Endothelial cell of umbilical vein (primary cell): ENCODE data around the gene CDC42BPB. TPM values are rescaled to one million over a fixed set of nuclear protein-coding genes. Genes with fewer than 3 reads are reported as not detected.

Source experiments
- BruUV-seq: library from RNA; stranded (reverse); fragments of 400-500 nt; replicated peaks from 2 replicates; lab custom pipeline; 2021; lab: Mats Ljungman, UMichigan
- CTCF ChIA-PET: fragments of 300-600, 350-600 bp; sonication (Branson Sonifier 250); formaldehyde crosslinking; loops from one replicate; lab custom pipeline; 2021; ENCODE audit warnings: antibody characterized with exemption, inconsistent platforms; lab: Charles Lee
- POLR2A ChIA-PET: fragments of 300-600, 350-600 bp; sonication (Branson Sonifier 250); formaldehyde crosslinking; loops from one replicate; lab custom pipeline; 2021; ENCODE audit warnings: antibody characterized with exemption, inconsistent platforms; lab: Charles Lee
- DNase-seq: peaks from one replicate; pipeline ENCODE4 v3.0.0-alpha.2; 2011; ENCODE audit warnings: low read depth, low spot score
- FAIRE-seq: peaks from 2 replicates; lab custom pipeline; 2011; peaks lifted over from hg19 to GRCh38; lab: Jason Lieb, UNC
- H2AFZ ChIP-seq: 2 replicates; pipeline ENCODE4 v1.6.0; 2012; ENCODE audit warnings: low read depth, low read length, control low read depth, inconsistent platforms
- H3K27ac ChIP-seq: 2 replicates; pipeline ENCODE4 v1.5.1; 2011; ENCODE audit warnings: low read depth, mild to moderate bottlenecking, control low read depth, low read length, moderate library complexity; ENCODE audit not compliant: insufficient read depth
- H3K27me3 ChIP-seq, 2 experiments: 2 replicates each; pipeline versions ENCODE4 v1.6.0 to v1.6.1; 2011; ENCODE audit warnings: low read length in 2 of 2, mixed read lengths in 1 of 2; ENCODE audit not compliant: control insufficient read depth in 2 of 2, insufficient read depth in 2 of 2
- H3K36me3 ChIP-seq, 2 experiments: 2 replicates in 1 of 2; 3 replicates in 1 of 2; pipeline ENCODE4 v1.5.1; 2011; ENCODE audit warnings: low read length in 2 of 2, mild to moderate bottlenecking in 1 of 2, moderate library complexity in 1 of 2; ENCODE audit not compliant: control insufficient read depth in 2 of 2, insufficient read depth in 2 of 2; ENCODE audit errors: extremely low read depth in 1 of 2
- H3K4me1 ChIP-seq: 3 replicates; pipeline ENCODE4 v1.5.1; 2011; ENCODE audit warnings: mild to moderate bottlenecking, low read length; ENCODE audit not compliant: control insufficient read depth, insufficient read depth; ENCODE audit errors: extremely low read depth
- H3K4me2 ChIP-seq: 2 replicates; pipeline ENCODE4 v1.6.1; 2011; ENCODE audit warnings: low read length, control low read depth, mixed read lengths; ENCODE audit not compliant: insufficient read depth
- H3K4me3 ChIP-seq, 3 experiments: fragments of 200-600 bp in 1 of 3; sonication (generic), shearing (Covaris generic) in 1 of 3; replicated peaks in 1 of 3; 2 replicates each; pipeline ENCODE4 v1.5.1; 2011 to 2016; ENCODE audit warnings: control low read depth in 3 of 3, low read length in 3 of 3, mild to moderate bottlenecking in 2 of 3, inconsistent platforms in 1 of 3, low read depth in 1 of 3, moderate library complexity in 1 of 3; ENCODE audit not compliant: insufficient read depth in 1 of 3
- H3K79me2 ChIP-seq: 2 replicates; pipeline ENCODE4 v1.6.0; 2012; ENCODE audit warnings: low read length, inconsistent platforms; ENCODE audit not compliant: control insufficient read depth, insufficient read depth
- H3K9ac ChIP-seq: replicated peaks from 2 replicates; pipeline ENCODE3; 2011; ENCODE audit warnings: low read length, control low read depth; ENCODE audit not compliant: insufficient read depth; ENCODE audit errors: extremely low read depth
- H3K9me1 ChIP-seq: replicated peaks from 3 replicates; pipeline ENCODE4 v1.6.0; 2011; ENCODE audit warnings: mild to moderate bottlenecking, low read length; ENCODE audit not compliant: control insufficient read depth, insufficient read depth; ENCODE audit errors: extremely low read depth
- H3K9me3 ChIP-seq: replicated peaks from 2 replicates; pipeline ENCODE4 v1.5.1; 2012; ENCODE audit warnings: low read length, inconsistent platforms; ENCODE audit not compliant: control insufficient read depth, insufficient read depth
- H4K20me1 ChIP-seq: replicated peaks from 2 replicates; pipeline ENCODE3; 2011; ENCODE audit warnings: mild to moderate bottlenecking, low read length; ENCODE audit not compliant: control insufficient read depth, insufficient read depth; ENCODE audit errors: extremely low read depth
- EZH2 ChIP-seq: IDR thresholded peaks from 2 replicates; pipeline ENCODE4 v1.6.1; 2012; ENCODE audit warnings: borderline replicate concordance, low read depth, mild to moderate bottlenecking, moderate library complexity, low read length, inconsistent platforms; ENCODE audit not compliant: severe bottlenecking
- FOS ChIP-seq: IDR thresholded peaks from 2 replicates; pipeline ENCODE4 v1.6.1; 2011; ENCODE audit warnings: mild to moderate bottlenecking, low read length, moderate library complexity, borderline replicate concordance; ENCODE audit not compliant: insufficient read depth
- GATA2 ChIP-seq: IDR thresholded peaks from 2 replicates; pipeline ENCODE4 v1.7.0; 2011; ENCODE audit warnings: low read depth, mild to moderate bottlenecking, moderate library complexity, mixed read lengths, low read length; ENCODE audit not compliant: insufficient read length, insufficient read depth
- JUN ChIP-seq: IDR thresholded peaks from 2 replicates; pipeline ENCODE4 v1.6.1; 2011; ENCODE audit warnings: borderline replicate concordance, low read depth; ENCODE audit not compliant: insufficient read length, insufficient read depth
- MYC ChIP-seq: IDR thresholded peaks from one replicate; pipeline ENCODE4 v1.6.1; 2011; ENCODE audit warnings: mild to moderate bottlenecking, low read depth, low read length
- POLR2A ChIP-seq: IDR thresholded peaks from 2 replicates; pipeline ENCODE4 v1.6.1; 2012; ENCODE audit warnings: low read depth, mild to moderate bottlenecking, control low read depth, low read length
- POLR2AphosphoS5 ChIP-seq: IDR thresholded peaks from 2 replicates; pipeline ENCODE4 v1.6.1; 2012; ENCODE audit warnings: low read depth, mild to moderate bottlenecking, control low read depth, low read length, moderate library complexity; ENCODE audit not compliant: insufficient read depth
- dilution Hi-C: fragments of 300-500 bp; cut with MboI; formaldehyde crosslinking; loops from one replicate; pipeline ENCODE4 v1.15.0; 2019; ENCODE audit warnings: low sequenced_read_pairs; ENCODE audit not compliant: extremely low pct_ligation_motif_present
- intact Hi-C: fragments of 100-400 bp; cut with micrococcal nuclease; formaldehyde crosslinking; loops from one replicate; pipeline ENCODE4 v1.10.0; 2022
- polyA plus RNA-seq, 4 experiments: library from polyadenylated mRNA; depleted of rRNA in 3 of 4; stranded (reverse) in 3 of 4; unstranded in 1 of 4; fragments of >200 nt; gene quantifications; 2 replicates each; pipeline versions ENCODE4 v1.2.1 to v1.2.3, GENCODE V29; 2011 to 2012; ENCODE audit warnings: missing spikeins in 1 of 4
- total RNA-seq: library from RNA; stranded (reverse); gene quantifications from 2 replicates; pipeline ENCODE4 v1.2.3, GENCODE V29; 2021
- TF ChIP-seq, protein P1 (sequence below), 2 donors: IDR thresholded peaks; 1 replicate in 1 of 2; 2 replicates in 1 of 2; pipeline ENCODE4 v1.5.1; 2011; ENCODE audit warnings: low read length in 2 of 2, mild to moderate bottlenecking in 2 of 2, moderate library complexity in 2 of 2, control low read depth in 1 of 2, inconsistent platforms in 1 of 2, low read depth in 1 of 2; ENCODE audit not compliant: insufficient read depth in 1 of 2; ENCODE audit errors: extremely low read depth in 1 of 2
- TF ChIP-seq, protein P2 (sequence below): IDR thresholded peaks from 2 replicates; pipeline ENCODE4 v1.6.1; 2011; ENCODE audit not compliant: insufficient read depth, insufficient read length

CDC42BPB gene
- total and polyA plus RNA-seq, 2 donors (not counting 3 experiments of a cell fraction or from before 2014, with no cell fraction given) = 82.6 to 131 TPM

DNA sequence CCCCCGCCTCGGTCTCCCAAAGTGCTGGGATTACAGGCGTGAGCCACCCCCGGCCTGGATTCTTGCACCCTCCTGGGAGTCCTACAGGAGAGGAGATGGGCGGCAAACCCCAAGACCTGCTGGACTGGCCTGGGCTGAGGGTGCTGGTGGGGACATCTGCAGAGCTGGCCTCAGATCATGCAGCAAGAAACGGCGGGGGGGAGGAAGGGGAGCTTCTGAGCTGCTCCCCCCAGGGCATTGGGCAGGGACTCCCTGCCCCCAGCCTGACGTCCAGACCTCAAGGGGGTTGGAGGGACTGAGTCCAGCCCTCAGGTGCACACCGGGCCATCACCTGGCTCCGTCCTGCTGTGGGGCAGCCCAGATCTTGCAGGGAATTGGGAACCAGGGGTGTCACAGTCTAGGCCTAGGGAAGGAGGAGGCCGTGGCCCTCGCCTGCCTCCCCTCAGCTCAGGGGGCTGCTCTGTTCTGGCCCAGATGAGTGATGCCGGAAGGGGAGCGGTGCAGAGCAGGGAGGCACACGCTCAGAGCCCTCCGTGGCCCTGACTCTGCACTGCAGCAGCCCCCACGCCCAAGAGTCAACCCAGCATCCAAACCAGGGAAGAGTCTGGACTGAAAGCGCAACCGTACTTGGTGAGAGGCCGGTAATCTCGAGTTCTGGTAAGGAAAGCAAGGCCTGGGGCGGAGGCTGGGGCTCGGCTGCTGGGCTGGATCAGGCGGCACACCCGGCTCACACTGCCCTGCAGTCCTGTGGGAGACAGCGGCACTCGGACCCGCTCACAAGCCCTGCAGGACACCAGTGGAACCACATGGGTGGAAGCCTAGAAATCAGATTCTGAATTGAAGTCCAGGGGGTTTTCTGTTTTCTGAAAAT, 143.8 kb downstream of the CDC42BPB start:
- DNase-seq = no peak
- H3K36me3 ChIP-seq = no peaks in the 10 kb centered on the region
- intact Hi-C loops = no loop called here
- no peak overlapping the region for H3K4me3 ChIP-seq
- H3K4me2 ChIP-seq = no peak overlapping the region
- BruUV-seq = no TSS peak
- no peaks in the 10 kb centered on the region for H3K79me2 ChIP-seq
- H4K20me1 ChIP-seq = no peaks in the 10 kb centered on the region
- H3K27me3 ChIP-seq = no peaks in the 10 kb centered on the region
- FAIRE-seq = no peak
- no peaks in the 10 kb centered on the region for H3K4me1 ChIP-seq
- TF ChIP-seq JUN = no peak
- no peak for TF ChIP-seq FOS
- TF ChIP-seq GATA2 = no peak
- TF ChIP-seq, protein P1, sequence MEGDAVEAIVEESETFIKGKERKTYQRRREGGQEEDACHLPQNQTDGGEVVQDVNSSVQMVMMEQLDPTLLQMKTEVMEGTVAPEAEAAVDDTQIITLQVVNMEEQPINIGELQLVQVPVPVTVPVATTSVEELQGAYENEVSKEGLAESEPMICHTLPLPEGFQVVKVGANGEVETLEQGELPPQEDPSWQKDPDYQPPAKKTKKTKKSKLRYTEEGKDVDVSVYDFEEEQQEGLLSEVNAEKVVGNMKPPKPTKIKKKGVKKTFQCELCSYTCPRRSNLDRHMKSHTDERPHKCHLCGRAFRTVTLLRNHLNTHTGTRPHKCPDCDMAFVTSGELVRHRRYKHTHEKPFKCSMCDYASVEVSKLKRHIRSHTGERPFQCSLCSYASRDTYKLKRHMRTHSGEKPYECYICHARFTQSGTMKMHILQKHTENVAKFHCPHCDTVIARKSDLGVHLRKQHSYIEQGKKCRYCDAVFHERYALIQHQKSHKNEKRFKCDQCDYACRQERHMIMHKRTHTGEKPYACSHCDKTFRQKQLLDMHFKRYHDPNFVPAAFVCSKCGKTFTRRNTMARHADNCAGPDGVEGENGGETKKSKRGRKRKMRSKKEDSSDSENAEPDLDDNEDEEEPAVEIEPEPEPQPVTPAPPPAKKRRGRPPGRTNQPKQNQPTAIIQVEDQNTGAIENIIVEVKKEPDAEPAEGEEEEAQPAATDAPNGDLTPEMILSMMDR (IDR thresholded peaks at IDR 0.05; ENCODE audit: extremely low read depth in 1 of 2, insufficient read depth in 1 of 2, low read depth in 1 of 2, low read length in 2 of 2) = no peak
- no peak for TF ChIP-seq POLR2A
- TF ChIP-seq MYC = no peak
- TF ChIP-seq EZH2 = no peak
- TF ChIP-seq POLR2AphosphoS5 = no peak
- TF ChIP-seq, protein P2, sequence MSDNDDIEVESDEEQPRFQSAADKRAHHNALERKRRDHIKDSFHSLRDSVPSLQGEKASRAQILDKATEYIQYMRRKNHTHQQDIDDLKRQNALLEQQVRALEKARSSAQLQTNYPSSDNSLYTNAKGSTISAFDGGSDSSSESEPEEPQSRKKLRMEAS = no peak
- H3K27ac ChIP-seq = no peak overlapping the region
- POLR2A ChIA-PET = no interaction called here
- no peaks in the 10 kb centered on the region for H3K9me1 ChIP-seq
- no peak overlapping the region for H2AFZ ChIP-seq
- dilution Hi-C loops = no loop called here
- CTCF ChIA-PET = interaction anchor here (0.7 to 2.9 kb wide), 2 partner anchors 219 kb away, joined by 3 to 21 read pairs; no protein-coding TSS in a partner anchor
- H3K9me3 ChIP-seq = no peaks in the 10 kb centered on the region
- no peak overlapping the region for H3K9ac ChIP-seq
